Stomach smooth muscle (tissue), 2 donors: ENCODE data around the gene ODF2L.
"Not testable (repeated sequence)": the region's sequence is repeated elsewhere in the genome, so short reads cannot be mapped to it uniquely, and the experiment has no call there.

ENCODE experiments used
- H3K27ac ChIP-seq: one replicate; pipeline ENCODE4 v1.7.0; 2013; ENCODE audit warnings: mild to moderate bottlenecking, low read length, inconsistent platforms
- H3K27me3 ChIP-seq, 2 donors: one replicate each; pipeline ENCODE4 v1.7.0; 2013; ENCODE audit warnings: low read length in 2 of 2; ENCODE audit not compliant: insufficient read depth in 2 of 2, control insufficient read depth in 1 of 2
- H3K36me3 ChIP-seq, 2 donors: one replicate each; pipeline ENCODE4 v1.7.0; 2013; ENCODE audit warnings: low read length in 2 of 2; ENCODE audit not compliant: control insufficient read depth in 2 of 2, insufficient read depth in 2 of 2
- H3K4me1 ChIP-seq: one replicate; pipeline ENCODE4 v1.7.0; 2013; ENCODE audit warnings: low read length; ENCODE audit not compliant: control insufficient read depth, insufficient read depth
- H3K4me3 ChIP-seq, 2 donors: one replicate each; pipeline ENCODE4 v1.7.0; 2013; ENCODE audit warnings: low read length in 2 of 2
- H3K9ac ChIP-seq, 2 donors: one replicate each; pipeline ENCODE4 v1.7.0; 2013; ENCODE audit warnings: low read length in 2 of 2, mild to moderate bottlenecking in 1 of 2
- H3K9me3 ChIP-seq, 2 donors: one replicate each; pipeline ENCODE4 v1.7.0; 2013; ENCODE audit warnings: low read length in 2 of 2; ENCODE audit not compliant: control insufficient read depth in 2 of 2
- donor health status: healthy.
- donor health status: Pancreatic carcinoma.

Gene ODF2L

GRCh38 chr1:86356247-86356646 lies 39.9 kb downstream of the ODF2L start:
- Histone ChIP-seq H3K9me3 (no peaks in the 10 kb centered on the region), H3K36me3 (peaks cover 6 to 14% of the 10 kb centered on the region in 2 donors), H3K27ac (no peak overlapping the region), H3K4me3 (no peak overlapping the region), H3K4me1 (no peaks in the 10 kb centered on the region), H3K9ac (no peak overlapping the region), H3K27me3 (no peaks in the 10 kb centered on the region)

DNA sequence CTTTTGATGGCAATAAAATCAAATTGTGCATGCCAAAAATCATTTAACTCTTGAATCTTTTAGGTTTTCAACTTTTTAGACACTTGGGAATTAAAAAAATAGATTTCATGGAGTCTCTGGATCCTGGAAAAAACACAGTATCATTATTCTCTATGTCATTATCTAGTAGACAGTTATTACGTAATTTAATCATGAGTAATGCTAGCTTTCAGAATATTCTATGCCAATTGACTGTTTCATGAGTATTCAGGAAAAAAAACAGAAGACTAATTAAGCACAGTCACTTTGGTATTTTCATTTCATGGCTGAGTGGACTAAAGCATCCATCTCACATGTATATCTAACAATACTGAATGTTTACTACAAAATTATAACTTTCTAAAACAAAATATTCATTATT lies 44.0 kb downstream of the ODF2L start:
- no peaks in the 10 kb centered on the region for H3K4me1 ChIP-seq
- no peak overlapping the region for H3K9ac ChIP-seq
- peaks cover 6 to 14% of the 10 kb centered on the region in 2 donors for H3K36me3 ChIP-seq
- no peaks in the 10 kb centered on the region for H3K27me3 ChIP-seq
- no peak overlapping the region for H3K27ac ChIP-seq
- H3K9me3 ChIP-seq: no peaks in the 10 kb centered on the region
- no peak overlapping the region for H3K4me3 ChIP-seq

DNA sequence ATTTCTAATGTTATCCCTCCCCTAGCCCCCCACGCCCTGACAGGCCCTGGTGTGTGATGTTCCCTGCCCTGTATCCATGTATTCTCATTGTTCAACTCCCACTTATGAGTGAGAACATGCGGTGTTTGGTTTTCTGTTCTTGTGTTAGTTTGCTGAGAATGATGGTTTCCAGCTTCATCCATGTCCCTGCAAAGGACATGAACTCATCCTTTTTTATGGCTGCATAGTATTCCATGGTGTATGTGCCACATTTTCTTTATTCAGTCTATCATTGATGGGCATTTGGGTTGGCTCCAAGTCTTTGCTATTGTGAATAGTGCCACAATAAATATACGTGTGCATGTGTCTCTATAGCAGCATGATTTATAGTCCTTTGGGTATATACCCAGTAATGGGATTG lies 45.9 kb downstream of the ODF2L start:
- not testable (repeated sequence) for H3K9me3 ChIP-seq, H3K9ac ChIP-seq, H3K27ac ChIP-seq, H3K27me3 ChIP-seq, H3K4me1 ChIP-seq, H3K4me3 ChIP-seq
- peaks cover 6 to 14% of the 10 kb centered on the region in 2 donors for H3K36me3 ChIP-seq

DNA sequence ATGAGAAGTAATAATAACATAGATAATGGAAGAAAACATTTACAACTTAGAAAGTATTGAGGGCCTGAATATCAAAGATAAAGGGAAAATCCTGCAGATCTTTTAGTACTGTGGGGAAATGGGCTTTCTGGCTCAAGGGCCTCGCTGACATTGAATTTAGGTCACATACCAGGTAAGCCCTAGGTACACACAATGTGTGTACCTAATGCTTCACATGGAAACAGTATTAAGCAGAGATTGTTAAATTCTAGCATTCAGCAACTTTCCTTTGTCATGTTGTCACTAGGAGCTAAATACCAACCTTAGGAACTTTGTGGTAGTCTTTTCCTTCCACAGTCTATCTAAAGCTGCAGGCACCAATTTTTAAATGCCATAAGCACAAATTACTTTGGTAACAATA lies 49.7 kb downstream of the ODF2L start:
- Histone ChIP-seq H3K36me3 (no peaks in the 10 kb centered on the region), H3K4me3 (no peak overlapping the region), H3K27me3 (no peaks in the 10 kb centered on the region), H3K4me1 (no peaks in the 10 kb centered on the region), H3K9ac (no peak overlapping the region), H3K9me3 (no peaks in the 10 kb centered on the region), H3K27ac (no peak overlapping the region)

- Histone ChIP-seq H3K36me3 (no peaks in the 10 kb centered on the region), H3K27me3 (no peaks in the 10 kb centered on the region), H3K9me3 (no peaks in the 10 kb centered on the region), H3K27ac (no peak overlapping the region), H3K4me3 (no peak overlapping the region), H3K4me1 (no peaks in the 10 kb centered on the region), H3K9ac (no peak overlapping the region)
Observed at GRCh38 chr1:86345042-86345441, 51.1 kb downstream of the ODF2L start.

- Histone ChIP-seq H3K9me3 (no peaks in the 10 kb centered on the region), H3K27ac (no peak overlapping the region), H3K4me1 (no peaks in the 10 kb centered on the region), H3K27me3 (no peaks in the 10 kb centered on the region), H3K36me3 (no peaks in the 10 kb centered on the region), H3K4me3 (no peak overlapping the region), H3K9ac (no peak overlapping the region)
Observed at GRCh38 chr1:86339906-86340305, 56.2 kb downstream of the ODF2L start.

GRCh38 chr1:86339014-86339812 lies 56.9 kb downstream of the ODF2L start:
- Histone ChIP-seq H3K27ac (no peak overlapping the region), H3K4me1 (no peaks in the 10 kb centered on the region), H3K9ac (no peak overlapping the region), H3K36me3 (no peaks in the 10 kb centered on the region), H3K9me3 (no peaks in the 10 kb centered on the region), H3K27me3 (no peaks in the 10 kb centered on the region), H3K4me3 (no peak overlapping the region)

DNA sequence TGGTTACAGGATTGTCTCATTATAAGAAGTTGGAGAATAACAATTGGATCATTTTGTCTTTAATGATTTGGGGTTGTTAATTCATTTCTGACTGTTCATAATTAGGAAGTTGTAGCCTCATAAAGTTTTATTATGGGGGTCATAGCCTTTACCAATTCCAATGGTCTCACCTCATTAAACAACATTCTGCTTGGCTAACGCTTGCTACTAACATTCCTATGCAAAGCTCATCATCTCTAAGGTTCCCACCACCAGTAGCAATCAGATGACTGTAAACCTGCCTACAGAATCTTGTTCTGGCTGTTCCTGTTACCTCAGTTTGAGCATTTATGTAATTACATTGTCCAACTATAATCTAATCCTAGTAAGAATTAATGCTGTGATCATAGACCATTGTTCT lies 60.2 kb downstream of the ODF2L start:
- no peaks in the 10 kb centered on the region for H3K27me3 ChIP-seq
- H3K36me3 ChIP-seq: no peaks in the 10 kb centered on the region
- H3K27ac ChIP-seq: no peak overlapping the region
- H3K4me3 ChIP-seq: no peak overlapping the region
- H3K9ac ChIP-seq: no peak overlapping the region
- no peaks in the 10 kb centered on the region for H3K9me3 ChIP-seq
- no peaks in the 10 kb centered on the region for H3K4me1 ChIP-seq

DNA sequence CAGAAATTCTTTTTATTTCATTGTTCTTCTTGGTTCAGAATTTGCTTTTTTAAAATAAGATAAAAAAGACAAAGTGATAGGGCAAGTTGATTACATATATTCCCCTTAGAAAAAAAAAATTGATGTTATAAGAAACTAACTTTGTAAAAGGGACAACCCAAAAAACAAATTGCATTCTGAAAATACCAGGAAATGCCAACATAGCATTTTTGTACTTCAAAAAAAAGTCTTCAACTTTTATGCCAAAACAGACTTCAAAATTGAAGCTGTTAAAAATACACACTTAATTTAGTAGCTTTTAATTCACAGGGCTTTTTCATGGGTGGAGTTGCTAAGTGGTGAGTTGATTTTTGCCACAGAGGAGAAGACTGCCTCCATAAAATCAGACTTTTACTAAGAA lies 70.9 kb downstream of the ODF2L start:
- H3K4me1 ChIP-seq: no peaks in the 10 kb centered on the region
- no peak overlapping the region for H3K4me3 ChIP-seq
- H3K9ac ChIP-seq: no peak overlapping the region
- no peaks in the 10 kb centered on the region for H3K9me3 ChIP-seq
- H3K36me3 ChIP-seq: no peaks in the 10 kb centered on the region
- no peak overlapping the region for H3K27ac ChIP-seq
- H3K27me3 ChIP-seq: no peaks in the 10 kb centered on the region

DNA sequence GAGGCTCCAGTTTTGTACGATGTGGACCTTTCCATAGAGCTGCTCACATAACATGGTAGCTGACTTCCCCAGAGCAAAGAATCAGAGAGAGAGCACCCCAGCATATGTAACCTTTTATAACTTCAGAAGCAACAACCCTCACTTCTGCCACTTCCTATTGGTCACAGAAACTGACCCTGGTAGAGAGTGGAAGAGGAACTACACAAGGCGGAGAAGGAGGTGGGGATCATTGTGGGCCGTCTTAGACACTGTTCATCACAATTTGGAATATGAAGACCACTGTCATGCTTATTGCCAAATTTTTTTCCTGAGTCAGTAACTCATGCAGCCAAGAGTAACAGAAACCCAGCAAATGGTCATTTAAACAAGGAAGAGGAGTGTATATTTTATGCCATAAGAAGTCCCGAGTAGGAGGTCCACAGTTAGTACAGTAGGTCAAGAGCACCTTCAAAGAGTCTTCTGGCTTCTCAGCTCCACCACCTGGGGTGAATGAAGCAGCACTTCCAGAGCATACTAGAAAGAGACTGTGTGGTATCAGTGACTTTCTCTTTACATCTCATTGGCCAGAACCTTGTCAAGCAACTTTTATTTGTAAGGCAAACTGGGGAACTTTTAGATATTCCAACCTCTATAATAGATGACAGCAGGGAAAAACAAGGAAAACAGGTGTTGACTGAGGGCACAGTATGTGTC lies 71.8 kb downstream of the ODF2L start:
- no peaks in the 10 kb centered on the region for H3K9me3 ChIP-seq
- no peak overlapping the region for H3K27ac ChIP-seq
- H3K27me3 ChIP-seq: no peaks in the 10 kb centered on the region
- no peak overlapping the region for H3K9ac ChIP-seq
- H3K4me3 ChIP-seq: no peak overlapping the region
- no peaks in the 10 kb centered on the region for H3K36me3 ChIP-seq
- no peaks in the 10 kb centered on the region for H3K4me1 ChIP-seq

DNA sequence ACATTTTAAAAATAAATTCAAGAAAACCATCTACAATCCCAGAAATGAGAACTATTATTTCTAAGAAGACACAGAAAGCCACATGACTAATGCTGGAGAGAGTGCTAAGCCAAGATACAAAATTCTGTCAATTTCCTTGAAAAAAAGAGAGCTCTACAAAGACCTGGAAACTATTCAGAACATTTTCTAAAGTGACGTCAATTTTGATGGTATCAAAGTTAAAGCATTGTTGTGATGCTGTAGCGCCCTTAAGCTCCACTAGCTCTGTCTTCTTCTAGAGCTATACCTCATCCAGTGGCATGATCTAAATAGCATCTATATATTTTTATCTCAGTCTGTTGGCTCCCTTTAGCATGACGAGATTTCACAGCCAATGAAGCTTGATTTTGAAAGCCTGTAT lies 73.9 kb downstream of the ODF2L start:
- Histone ChIP-seq H3K27me3 (no peaks in the 10 kb centered on the region), H3K36me3 (no peaks in the 10 kb centered on the region), H3K9me3 (no peaks in the 10 kb centered on the region), H3K4me3 (no peak overlapping the region), H3K27ac (no peak overlapping the region), H3K4me1 (no peaks in the 10 kb centered on the region), H3K9ac (no peak overlapping the region)
